HG03565 (cell line): ENCODE data around the gene EFNA5.
"Not testable (repeated sequence)": the region's sequence is repeated elsewhere in the genome, so short reads cannot be mapped to it uniquely, and the experiment has no call there.

Experiments used
- ATAC-seq: cut with Tn5 transposase; IDR thresholded peaks from one replicate; pipeline ENCODE4 v1.9.1; 2021; ENCODE audit warnings: mild to moderate bottlenecking, moderate library complexity; ENCODE audit not compliant: unreplicated experiment

The EFNA5 gene

GRCh38 chr5:107346580-107346979, 324.2 kb downstream of the EFNA5 start:
- not testable (repeated sequence) for ATAC-seq

- ATAC-seq = no peak
Measured at GRCh38 chr5:107342371-107342770, 328.4 kb downstream of the EFNA5 start.

- ATAC-seq = no peak
Measured at GRCh38 chr5:107341376-107342084, 329.2 kb downstream of the EFNA5 start.

GRCh38 chr5:107340631-107341030, 330.1 kb downstream of the EFNA5 start:
- no peak for ATAC-seq

GRCh38 chr5:107338335-107338734, 332.4 kb downstream of the EFNA5 start:
- ATAC-seq = no peak

- no peak for ATAC-seq
Measured at GRCh38 chr5:107337281-107337680, 333.5 kb downstream of the EFNA5 start.

- ATAC-seq = no peak
Measured at GRCh38 chr5:107331882-107332281, 338.9 kb downstream of the EFNA5 start.

GRCh38 chr5:107331312-107331711, 339.4 kb downstream of the EFNA5 start:
- ATAC-seq = no peak

- no peak for ATAC-seq
Measured at GRCh38 chr5:107330903-107331302, 339.8 kb downstream of the EFNA5 start.

GRCh38 chr5:107329850-107330249, 340.9 kb downstream of the EFNA5 start:
- no peak for ATAC-seq
